CD14-positive monocyte (primary cell): ENCODE results near the gene ECEL1. TPM values are rescaled to one million over a fixed set of nuclear protein-coding genes. Genes with fewer than 3 reads are reported as not detected.
A peak's percentile ranks its signal among the peaks of the same experiment; 100 is the strongest.

Experiments used
- DNase-seq, 3 donors: peaks; one replicate each; pipeline ENCODE4 v3.0.0-alpha.2; 2011 to 2022
- H2AFZ ChIP-seq: 2 replicates; pipeline ENCODE4 v1.6.0; 2012; ENCODE audit warnings: mild to moderate bottlenecking, low read depth, low read length, inconsistent platforms; ENCODE audit not compliant: insufficient read depth, poor library complexity, severe bottlenecking
- H3K27ac ChIP-seq, 2 donors: 1 replicate in 1 of 2; 2 replicates in 1 of 2; pipeline ENCODE4 v1.5.1; 2012 to 2013; ENCODE audit warnings: low read length in 2 of 2, control low read depth in 1 of 2, inconsistent platforms in 1 of 2, low read depth in 1 of 2, mild to moderate bottlenecking in 1 of 2
- H3K27me3 ChIP-seq, 2 donors: one replicate each; pipeline versions ENCODE4 v1.6.0 to v1.6.1; 2011 to 2013; ENCODE audit warnings: low read length in 2 of 2; ENCODE audit not compliant: control insufficient read depth in 2 of 2, insufficient read depth in 2 of 2
- H3K36me3 ChIP-seq, 2 donors: replicated peaks in 1 of 2; 1 replicate in 1 of 2; 2 replicates in 1 of 2; pipeline versions ENCODE4 v1.5.1 to v1.6.1; 2012 to 2013; ENCODE audit warnings: low read length in 2 of 2, control low read depth in 1 of 2, inconsistent platforms in 1 of 2, mild to moderate bottlenecking in 1 of 2; ENCODE audit not compliant: insufficient read depth in 2 of 2, control insufficient read depth in 1 of 2
- H3K4me1 ChIP-seq, 2 donors: 1 replicate in 1 of 2; 2 replicates in 1 of 2; pipeline versions ENCODE4 v1.5.1 to v1.6.1; 2012 to 2013; ENCODE audit warnings: low read length in 2 of 2, control low read depth in 1 of 2, inconsistent platforms in 1 of 2, mild to moderate bottlenecking in 1 of 2, moderate library complexity in 1 of 2; ENCODE audit not compliant: insufficient read depth in 2 of 2, control insufficient read depth in 1 of 2
- H3K4me2 ChIP-seq: replicated peaks from 2 replicates; pipeline ENCODE3; 2012; ENCODE audit warnings: low read length, moderate library complexity, mild to moderate bottlenecking; ENCODE audit not compliant: poor library complexity, severe bottlenecking; ENCODE audit errors: extremely low read depth
- H3K4me3 ChIP-seq, 3 experiments: fragments of 200-600 bp in 1 of 3; sonication (generic) in 1 of 3; replicated peaks in 1 of 3; 1 replicate in 2 of 3; 2 replicates in 1 of 3; pipeline ENCODE4 v1.5.1; 2011 to 2013; ENCODE audit warnings: low read length in 3 of 3, mild to moderate bottlenecking in 3 of 3, control low read depth in 2 of 3, low read depth in 2 of 3, inconsistent platforms in 1 of 3, moderate library complexity in 1 of 3
- H3K79me2 ChIP-seq: 2 replicates; pipeline ENCODE4 v1.6.0; 2012; ENCODE audit warnings: mild to moderate bottlenecking, control low read depth, inconsistent platforms, low read length, moderate library complexity; ENCODE audit not compliant: insufficient read depth
- H3K9ac ChIP-seq: 2 replicates; pipeline ENCODE4 v1.6.0; 2017; ENCODE audit warnings: low read length, mild to moderate bottlenecking; ENCODE audit not compliant: insufficient read depth, poor library complexity, severe bottlenecking
- H3K9me3 ChIP-seq, 2 donors: replicated peaks in 1 of 2; 1 replicate in 1 of 2; 2 replicates in 1 of 2; pipeline versions ENCODE4 v1.5.1 to v1.6.1; 2012 to 2013; ENCODE audit warnings: low read length in 2 of 2, control low read depth in 1 of 2; ENCODE audit not compliant: control insufficient read depth in 1 of 2, insufficient read depth in 1 of 2
- H4K20me1 ChIP-seq: 2 replicates; pipeline ENCODE4 v1.6.0; 2012; ENCODE audit warnings: mild to moderate bottlenecking, low read length, control low read depth, moderate library complexity; ENCODE audit not compliant: insufficient read depth
- H3K27ac Mint-ChIP-seq, 7 donors: one replicate each; pipeline ENCODE4 v1.8.0; 2020; ENCODE audit warnings: mild to moderate bottlenecking in 7 of 7, mixed read lengths in 7 of 7, moderate library complexity in 6 of 7, inconsistent platforms in 2 of 7
- H3K27me3 Mint-ChIP-seq, 3 donors: one replicate each; pipeline ENCODE4 v1.8.0; 2021 to 2022; ENCODE audit warnings: low read depth in 3 of 3, mild to moderate bottlenecking in 3 of 3, mixed read lengths in 3 of 3, moderate library complexity in 3 of 3, inconsistent platforms in 1 of 3
- H3K36me3 Mint-ChIP-seq, 2 donors: one replicate each; pipeline ENCODE4 v1.8.0; 2020; ENCODE audit warnings: mixed read lengths in 2 of 2, inconsistent platforms in 1 of 2, mild to moderate bottlenecking in 1 of 2
- H3K4me1 Mint-ChIP-seq: one replicate; pipeline ENCODE4 v1.8.0; 2020; ENCODE audit warnings: mild to moderate bottlenecking, mixed read lengths
- H3K4me3 Mint-ChIP-seq, 2 donors: one replicate each; pipeline ENCODE4 v1.8.0; 2020; ENCODE audit warnings: mild to moderate bottlenecking in 2 of 2, mixed read lengths in 2 of 2, moderate library complexity in 1 of 2
- H3K9me3 Mint-ChIP-seq, 7 donors: one replicate each; pipeline ENCODE4 v1.8.0; 2020 to 2022; ENCODE audit warnings: mixed read lengths in 7 of 7, mild to moderate bottlenecking in 6 of 7, moderate library complexity in 6 of 7, inconsistent platforms in 2 of 7
- WGBS: methylation state at CpG from one replicate; pipeline ENCODE4 v1.1.5; 2013; ENCODE audit warnings: missing lambda C conversion rate; ENCODE audit not compliant: insufficient coverage; 5-methylcytosine and 5-hydroxymethylcytosine counted together
- intact Hi-C, 2 donors: fragments of 100-400 bp; cut with micrococcal nuclease; formaldehyde crosslinking; loops; one replicate each; pipeline versions ENCODE4 v1.15.0 to v1.15.1; 2023
- polyA plus RNA-seq, 3 donors: library from polyadenylated mRNA; depleted of rRNA in 1 of 3; unstranded in 2 of 3; stranded (reverse) in 1 of 3; fragments of 300-500 nt in 2 of 3; fragments of >200 nt in 1 of 3; fragmentation: Illumina TruSeq in 2 of 3; gene quantifications; 1 replicate in 2 of 3; 2 replicates in 1 of 3; pipeline ENCODE4 v1.2.3, GENCODE V29; 2012 to 2021
- TF ChIP-seq, protein P1 (sequence below): fragments of 200-600 bp; IDR thresholded peaks from one replicate; pipeline ENCODE4 v1.8.0; 2022; ENCODE audit warnings: antibody characterized with exemption, mild to moderate bottlenecking

ECEL1 gene
- polyA plus RNA-seq, 3 donors: not detected

DNA sequence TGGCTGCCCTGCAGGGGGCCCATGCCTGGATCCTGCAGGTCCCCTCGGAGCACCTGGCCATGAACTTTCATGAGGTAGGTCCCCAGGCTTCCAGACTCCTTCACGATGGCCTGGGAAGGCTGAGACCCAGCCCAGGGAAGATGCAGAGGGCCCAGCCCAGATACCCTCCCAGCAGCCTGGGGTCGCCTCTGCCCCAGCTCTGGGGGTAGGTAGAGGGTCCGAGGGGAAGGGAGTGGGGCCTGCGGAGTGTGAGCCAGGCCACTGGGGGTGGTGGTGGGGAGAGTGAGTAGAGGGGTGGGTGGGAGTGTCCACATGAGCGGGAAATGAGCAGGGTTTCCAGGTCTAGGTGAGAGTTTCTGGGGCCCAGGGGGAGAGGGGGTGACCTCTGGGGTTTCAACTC, 37.1 kb upstream of the ECEL1 start:
- peaks cover 24 to 56% of the 10 kb centered on the region in 2 donors for H3K27me3 ChIP-seq
- Mint-ChIP-seq H3K36me3 (peaks cover 0 to 2% of the 10 kb centered on the region in 2 donors), H3K4me3 (peak overlapping the region in 1 of 2 donors; percentile 71), H3K27ac (no peak overlapping the region), H3K4me1 (peaks cover 12% of the 10 kb centered on the region), H3K9me3 (peaks cover 0 to 9% (median 0%) of the 10 kb centered on the region in 7 donors), H3K27me3 (peaks cover 33 to 69% (median 55%) of the 10 kb centered on the region in 3 donors)
- H4K20me1 ChIP-seq: no peaks in the 10 kb centered on the region
- TF ChIP-seq, protein P1, sequence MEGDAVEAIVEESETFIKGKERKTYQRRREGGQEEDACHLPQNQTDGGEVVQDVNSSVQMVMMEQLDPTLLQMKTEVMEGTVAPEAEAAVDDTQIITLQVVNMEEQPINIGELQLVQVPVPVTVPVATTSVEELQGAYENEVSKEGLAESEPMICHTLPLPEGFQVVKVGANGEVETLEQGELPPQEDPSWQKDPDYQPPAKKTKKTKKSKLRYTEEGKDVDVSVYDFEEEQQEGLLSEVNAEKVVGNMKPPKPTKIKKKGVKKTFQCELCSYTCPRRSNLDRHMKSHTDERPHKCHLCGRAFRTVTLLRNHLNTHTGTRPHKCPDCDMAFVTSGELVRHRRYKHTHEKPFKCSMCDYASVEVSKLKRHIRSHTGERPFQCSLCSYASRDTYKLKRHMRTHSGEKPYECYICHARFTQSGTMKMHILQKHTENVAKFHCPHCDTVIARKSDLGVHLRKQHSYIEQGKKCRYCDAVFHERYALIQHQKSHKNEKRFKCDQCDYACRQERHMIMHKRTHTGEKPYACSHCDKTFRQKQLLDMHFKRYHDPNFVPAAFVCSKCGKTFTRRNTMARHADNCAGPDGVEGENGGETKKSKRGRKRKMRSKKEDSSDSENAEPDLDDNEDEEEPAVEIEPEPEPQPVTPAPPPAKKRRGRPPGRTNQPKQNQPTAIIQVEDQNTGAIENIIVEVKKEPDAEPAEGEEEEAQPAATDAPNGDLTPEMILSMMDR: no peak
- no peaks in the 10 kb centered on the region for H3K79me2 ChIP-seq
- peaks cover 4 to 21% of the 10 kb centered on the region in 2 donors for H3K4me1 ChIP-seq
- peaks cover 0 to 5% of the 10 kb centered on the region in 2 donors for H3K9me3 ChIP-seq
- no peak overlapping the region for H3K27ac ChIP-seq
- H3K36me3 ChIP-seq: no peaks in the 10 kb centered on the region
- no peak overlapping the region for H3K9ac ChIP-seq
- no peak overlapping the region for H2AFZ ChIP-seq
- H3K4me2 ChIP-seq: no peak overlapping the region
- 47% methylated on average over 3 of the region's 6 CpGs for WGBS
- intact Hi-C loops: no loop called here
- DNase-seq: no peak
- H3K4me3 ChIP-seq: no peak overlapping the region

- no peaks in the 10 kb centered on the region for H4K20me1 ChIP-seq
- peak overlapping the region in 1 of 2 donors; percentile 77 for H3K4me3 Mint-ChIP-seq
- H3K27ac ChIP-seq: no peak overlapping the region
- H3K27me3 Mint-ChIP-seq: peaks cover 33 to 72% (median 54%) of the 10 kb centered on the region in 3 donors
- peak in 1 of 3 donors; percentile 3 for DNase-seq
- H3K9me3 ChIP-seq: peaks cover 0 to 5% of the 10 kb centered on the region in 2 donors
- H2AFZ ChIP-seq: peak overlapping the region; percentile 41
- H3K36me3 ChIP-seq: no peaks in the 10 kb centered on the region
- peak overlapping the region; percentile 47 for H3K4me2 ChIP-seq
- intact Hi-C loops: no loop called here
- no peaks in the 10 kb centered on the region for H3K79me2 ChIP-seq
- H3K27me3 ChIP-seq: peaks cover 24 to 56% of the 10 kb centered on the region in 2 donors
- 1% methylated on average over 61 of the region's 75 CpGs for WGBS
- peaks cover 0 to 8% (median 0%) of the 10 kb centered on the region in 7 donors for H3K9me3 Mint-ChIP-seq
- peak overlapping the region in 1 of 3 experiments; percentile 49 for H3K4me3 ChIP-seq
- peaks cover 4 to 21% of the 10 kb centered on the region in 2 donors for H3K4me1 ChIP-seq
- H3K4me1 Mint-ChIP-seq: peaks cover 11% of the 10 kb centered on the region
- H3K9ac ChIP-seq: no peak overlapping the region
- TF ChIP-seq, protein P1: no peak
- H3K27ac Mint-ChIP-seq: no peak overlapping the region
- peaks cover 0 to 2% of the 10 kb centered on the region in 2 donors for H3K36me3 Mint-ChIP-seq
Observed at GRCh38 chr2:232523682-232524597, 36.3 kb upstream of the ECEL1 start.
